ENCODE data around the gene DLK2.

Gene DLK2

DNA sequence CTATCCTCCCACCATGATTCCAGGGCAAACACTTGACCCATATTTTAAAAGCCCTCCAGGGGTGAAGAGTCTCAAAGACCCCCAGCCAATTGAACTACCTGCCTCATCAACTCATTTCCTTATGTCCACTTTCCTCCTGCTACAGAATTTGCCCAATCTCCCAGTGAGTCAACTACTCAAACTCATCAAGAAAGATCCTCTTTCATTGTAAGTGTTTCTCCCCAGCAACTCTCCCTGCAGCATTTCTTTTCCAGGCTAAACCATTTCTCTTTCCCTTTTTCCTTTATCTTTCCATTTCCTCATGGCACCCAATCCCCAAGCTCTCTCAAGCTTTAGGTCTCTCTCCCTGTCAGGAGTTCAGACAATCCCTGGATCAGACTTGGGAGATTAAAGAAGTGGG is 1.5 kb downstream of the DLK2 start:
- DNase-seq (ENCODE audit: low spot score): no peak

DNA sequence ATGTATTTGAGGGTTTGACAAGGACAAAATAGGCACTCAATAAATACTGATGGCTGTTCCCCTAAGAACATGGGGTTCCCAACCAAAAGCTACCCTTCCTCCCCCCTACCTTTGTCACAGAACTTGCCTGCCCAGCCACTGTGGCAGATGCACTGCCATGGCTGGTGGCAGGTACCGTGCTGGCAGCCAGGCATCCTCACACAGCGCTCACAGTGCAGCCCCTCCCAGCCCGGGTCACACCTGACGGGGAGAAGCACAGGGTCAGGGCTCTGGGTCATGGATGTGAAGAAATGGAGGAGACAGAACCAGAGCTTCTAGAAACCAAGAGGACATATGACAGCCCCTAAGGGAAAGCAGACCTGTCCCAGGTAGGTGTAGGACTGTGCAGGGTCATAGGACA is 2.5 kb downstream of the DLK2 start:
- no peak for DNase-seq (ENCODE audit: low spot score)

DNA sequence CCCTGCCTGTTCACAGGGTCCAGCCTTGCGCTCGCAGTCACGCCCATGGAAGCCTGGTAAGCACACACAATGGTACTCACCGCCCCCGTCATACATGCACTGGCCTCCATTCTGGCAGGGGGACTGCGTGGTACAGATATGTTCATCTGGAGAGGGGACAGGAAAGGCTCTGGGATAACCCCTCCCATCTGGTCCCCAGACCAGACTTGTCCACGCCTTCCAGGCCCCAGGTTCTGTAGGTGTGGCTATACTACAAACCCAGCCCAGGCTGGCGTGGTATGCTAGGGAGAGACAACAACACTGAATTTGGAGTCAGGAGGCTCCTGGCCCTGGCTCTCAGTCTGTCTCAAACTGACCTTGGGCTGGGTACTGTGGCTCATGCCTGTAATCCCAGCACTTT is 3.4 kb downstream of the DLK2 start:
- no peak for DNase-seq (ENCODE audit: low spot score)

DNA sequence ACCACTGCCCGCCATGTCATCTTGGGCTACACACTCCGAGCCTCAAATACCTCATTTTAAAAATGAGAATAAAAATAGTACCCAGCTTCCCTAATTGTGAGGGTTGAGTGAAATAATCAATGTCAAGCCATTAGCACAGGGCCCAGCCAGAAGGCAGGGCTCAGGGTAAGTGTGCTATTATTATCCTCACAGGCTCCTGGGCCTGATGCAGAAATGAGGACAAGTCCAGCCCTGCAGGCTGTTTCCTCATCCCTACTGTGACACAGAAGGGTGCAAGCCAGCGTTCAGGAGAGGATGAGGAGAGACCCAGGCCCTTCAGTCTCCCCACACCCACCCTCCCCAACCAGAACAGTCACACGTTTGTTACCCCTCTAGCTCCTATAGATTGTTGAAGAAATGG is 4.0 kb downstream of the DLK2 start:
- no peak for DNase-seq (ENCODE audit: low spot score)

DNA sequence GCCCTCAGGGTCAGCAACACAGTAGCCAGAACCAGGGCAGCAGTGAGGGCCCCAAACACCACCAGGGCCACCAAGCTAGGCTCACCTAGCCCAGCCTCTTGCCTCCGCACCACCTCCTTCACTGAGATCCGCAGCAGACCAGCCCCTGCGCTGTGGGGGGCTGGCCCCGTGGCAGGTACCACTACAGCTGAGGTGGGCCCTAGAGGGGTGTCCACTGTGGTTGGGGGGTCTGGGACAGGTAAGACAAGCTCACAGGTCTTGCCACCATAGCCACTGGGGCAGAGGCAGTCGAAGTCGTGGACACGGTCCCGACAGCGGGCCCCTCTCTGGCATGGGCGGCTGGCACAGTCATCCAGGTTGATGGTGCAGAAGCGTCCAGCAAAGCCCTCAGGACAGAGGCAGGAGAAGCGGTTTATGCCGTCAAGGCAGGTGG is 4.6 kb downstream of the DLK2 start:
- DNase-seq (ENCODE audit: low spot score): no peak

DNA sequence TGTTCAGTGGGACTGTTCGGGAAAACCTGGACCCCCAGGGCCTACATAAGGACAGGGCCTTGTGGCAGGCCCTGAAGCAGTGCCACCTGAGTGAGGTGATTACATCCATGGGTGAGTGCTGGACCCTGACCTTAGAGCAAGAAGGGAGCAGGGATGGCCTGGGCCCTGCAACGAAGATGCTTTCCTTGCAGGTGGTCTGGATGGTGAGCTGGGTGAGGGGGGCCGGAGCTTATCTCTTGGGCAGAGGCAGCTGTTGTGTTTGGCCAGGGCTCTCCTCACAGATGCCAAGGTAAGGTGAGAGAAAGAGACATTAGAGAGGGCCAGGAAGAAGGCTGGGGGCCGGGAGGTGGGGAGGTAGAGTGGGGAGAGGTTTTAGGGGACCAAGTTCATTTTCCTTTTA is 6.4 kb downstream of the DLK2 start:
- DNase-seq (ENCODE audit: low spot score): no peak

DNA sequence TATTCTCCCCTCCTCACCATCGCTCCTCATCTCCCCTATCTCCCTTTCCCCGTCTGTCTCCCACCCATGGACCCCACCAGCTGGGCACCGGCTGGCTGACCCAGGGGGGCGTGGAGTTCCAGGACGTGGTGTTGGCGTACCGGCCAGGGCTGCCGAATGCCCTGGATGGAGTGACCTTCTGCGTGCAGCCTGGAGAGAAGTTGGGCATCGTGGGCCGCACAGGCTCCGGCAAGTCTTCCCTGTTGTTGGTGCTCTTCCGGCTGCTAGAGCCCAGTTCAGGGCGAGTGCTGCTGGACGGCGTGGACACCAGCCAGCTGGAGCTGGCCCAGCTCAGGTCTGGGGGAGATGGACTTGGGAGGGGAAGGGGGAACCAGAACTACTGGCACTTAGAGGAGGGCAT is 7.7 kb downstream of the DLK2 start:
- DNase-seq (ENCODE audit: low spot score): no peak

DNA sequence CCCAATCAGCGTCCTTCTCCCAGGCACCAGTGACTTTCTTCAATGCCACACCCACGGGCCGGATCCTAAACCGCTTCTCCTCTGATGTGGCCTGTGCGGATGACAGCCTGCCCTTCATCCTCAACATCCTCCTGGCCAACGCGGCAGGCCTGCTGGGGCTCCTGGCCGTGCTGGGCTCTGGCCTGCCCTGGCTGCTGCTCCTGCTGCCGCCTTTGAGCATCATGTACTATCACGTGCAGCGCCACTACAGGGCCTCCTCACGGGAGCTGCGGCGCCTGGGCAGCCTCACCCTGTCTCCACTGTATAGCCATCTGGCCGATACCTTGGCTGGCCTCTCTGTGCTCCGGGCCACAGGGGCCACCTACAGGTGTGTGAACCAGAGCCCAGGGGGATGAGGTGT is 9.8 kb downstream of the DLK2 start:
- DNase-seq (ENCODE audit: low spot score): no peak

DNA sequence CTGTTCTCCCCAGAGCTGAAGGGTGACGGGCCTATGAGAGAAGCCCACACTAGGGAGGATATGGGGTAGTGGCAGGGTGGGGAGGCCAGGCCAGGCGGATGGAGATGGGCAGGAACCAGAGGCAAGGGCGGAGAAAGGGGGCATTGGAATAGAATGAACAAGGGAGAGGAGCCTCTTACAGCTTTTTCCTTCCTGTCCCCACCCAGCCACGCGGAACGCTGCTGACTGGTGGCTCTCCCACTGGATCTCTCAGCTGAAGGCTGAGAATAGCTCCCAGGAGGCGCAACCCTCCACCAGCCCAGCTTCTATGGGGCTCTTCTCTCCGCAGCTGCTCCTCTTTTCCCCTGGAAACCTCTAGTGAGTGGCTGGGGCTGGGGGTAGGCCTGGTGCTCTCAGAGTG is 10.8 kb downstream of the DLK2 start:
- DNase-seq (ENCODE audit: low spot score): no peak

DNA sequence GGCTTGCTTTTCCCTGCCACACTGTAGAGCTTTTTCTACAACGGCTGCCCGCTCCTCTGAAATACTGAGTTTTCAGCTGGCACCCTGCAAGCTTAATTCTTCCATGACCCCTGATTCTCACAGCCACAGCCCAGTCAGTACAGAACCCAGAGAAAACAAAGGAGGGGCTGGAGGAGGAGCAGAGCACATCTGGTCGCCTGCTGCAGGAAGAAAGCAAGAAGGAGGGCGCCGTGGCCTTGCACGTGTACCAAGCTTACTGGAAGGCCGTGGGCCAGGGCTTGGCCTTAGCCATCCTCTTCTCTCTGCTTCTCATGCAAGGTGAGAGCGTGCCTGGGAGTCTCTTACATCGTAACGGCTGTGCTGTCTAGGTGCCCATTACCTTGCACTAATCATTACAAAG is 11.3 kb downstream of the DLK2 start:
- no peak for DNase-seq (ENCODE audit: low spot score)

DNA sequence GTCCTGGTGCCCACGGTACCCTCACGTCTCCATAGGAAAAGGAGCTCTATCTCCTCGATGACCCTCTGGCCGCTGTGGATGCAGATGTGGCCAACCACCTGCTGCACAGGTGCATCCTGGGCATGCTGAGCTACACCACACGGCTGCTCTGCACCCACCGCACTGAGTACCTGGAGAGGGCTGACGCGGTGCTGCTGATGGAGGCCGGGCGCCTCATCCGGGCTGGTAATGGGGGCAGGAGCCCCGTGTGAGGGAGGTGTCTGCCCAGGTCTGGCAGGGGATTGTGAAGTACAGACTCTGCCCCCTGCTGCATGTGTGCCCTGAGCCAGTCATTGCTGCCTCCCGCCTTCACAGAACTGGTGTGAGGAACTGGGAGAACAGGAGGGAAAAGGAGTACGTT is 12.4 kb downstream of the DLK2 start:
- DNase-seq (ENCODE audit: low spot score): no peak

DNA sequence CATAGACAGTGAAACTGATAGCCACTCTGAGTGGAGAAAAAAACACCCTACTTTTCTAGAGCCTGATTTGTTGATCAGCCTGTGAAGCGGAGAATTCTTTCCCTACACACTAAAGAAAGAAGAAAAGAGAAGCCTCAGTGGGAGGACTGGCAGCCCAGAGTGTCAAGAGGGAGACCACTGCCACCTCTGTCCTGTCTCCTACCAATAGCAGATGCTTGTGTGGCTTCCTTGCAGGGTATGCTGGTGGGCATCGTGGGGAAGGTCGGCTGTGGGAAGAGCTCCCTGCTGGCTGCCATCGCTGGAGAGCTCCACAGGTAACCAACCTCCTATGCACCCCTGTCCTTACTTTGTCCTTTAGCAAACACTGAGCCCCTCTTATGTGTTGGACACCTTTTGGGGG is 17.6 kb downstream of the DLK2 start:
- DNase-seq (ENCODE audit: low spot score): no peak

DNA sequence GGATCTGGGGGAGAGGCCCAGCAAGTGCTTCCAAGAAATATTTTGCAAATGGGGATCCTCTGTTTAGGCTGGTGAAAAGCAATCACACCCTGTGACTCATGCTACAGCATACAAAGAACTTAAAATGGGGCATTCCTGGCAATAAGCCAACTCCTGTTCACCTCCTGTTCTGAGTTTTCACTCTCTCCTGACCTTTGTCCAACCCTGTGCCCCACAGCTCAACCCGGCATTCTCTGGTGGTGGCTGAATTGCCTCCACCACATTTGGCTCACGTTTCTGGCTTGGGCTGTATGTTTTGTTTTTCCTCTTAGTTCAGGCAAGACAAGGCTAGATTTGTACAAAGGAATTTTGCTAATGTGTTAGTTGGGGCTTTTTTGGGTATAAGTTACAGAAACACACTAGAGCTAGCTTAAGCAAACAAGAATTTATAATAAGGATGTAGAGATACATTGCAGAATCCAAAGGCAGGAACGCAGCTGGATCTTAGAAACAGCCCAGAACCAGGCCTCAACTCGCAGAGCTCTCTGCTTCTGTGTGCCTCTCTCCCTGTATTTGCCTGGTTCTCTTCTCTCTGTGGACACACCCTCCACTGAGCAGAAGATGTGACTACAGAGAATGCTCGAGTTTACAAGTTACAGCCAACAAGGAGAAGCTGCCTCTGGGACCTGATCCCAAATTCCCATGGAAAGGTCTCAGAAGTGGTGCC is 18.6 kb downstream of the DLK2 start:
- DNase-seq (ENCODE audit: low spot score): no peak

DNA sequence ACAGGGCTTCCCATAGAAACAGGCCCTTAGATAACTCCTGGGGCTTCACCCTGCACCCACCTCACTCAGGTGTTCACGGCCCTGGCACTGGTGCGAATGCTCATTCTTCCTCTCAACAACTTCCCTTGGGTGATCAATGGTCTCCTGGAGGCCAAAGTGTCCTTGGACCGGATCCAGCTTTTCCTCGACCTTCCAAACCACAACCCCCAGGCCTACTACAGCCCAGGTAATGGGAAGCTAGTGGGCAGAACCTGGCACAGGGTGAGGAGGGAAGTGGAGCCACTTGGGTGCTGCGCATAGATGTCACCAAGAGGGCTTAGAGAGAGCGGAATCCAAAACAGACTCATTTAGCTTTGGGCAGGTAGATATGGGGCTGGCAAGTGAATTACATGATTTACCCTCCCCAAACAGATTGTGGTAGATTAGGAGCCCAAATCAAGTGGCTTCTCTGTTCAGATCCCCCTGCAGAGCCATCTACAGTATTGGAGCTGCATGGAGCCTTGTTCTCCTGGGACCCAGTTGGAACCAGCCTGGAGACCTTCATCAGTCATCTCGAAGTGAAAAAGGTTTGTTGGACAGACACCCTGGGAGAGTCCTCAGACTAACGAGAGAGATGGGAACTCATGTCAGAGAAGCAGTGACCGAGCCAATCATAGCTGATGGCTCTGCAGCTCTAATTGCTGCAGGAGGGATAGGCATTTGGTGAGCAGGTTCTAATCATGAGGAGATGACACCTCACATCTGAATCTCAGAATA is 19.5 kb downstream of the DLK2 start:
- no peak for DNase-seq (ENCODE audit: low spot score)

DNA sequence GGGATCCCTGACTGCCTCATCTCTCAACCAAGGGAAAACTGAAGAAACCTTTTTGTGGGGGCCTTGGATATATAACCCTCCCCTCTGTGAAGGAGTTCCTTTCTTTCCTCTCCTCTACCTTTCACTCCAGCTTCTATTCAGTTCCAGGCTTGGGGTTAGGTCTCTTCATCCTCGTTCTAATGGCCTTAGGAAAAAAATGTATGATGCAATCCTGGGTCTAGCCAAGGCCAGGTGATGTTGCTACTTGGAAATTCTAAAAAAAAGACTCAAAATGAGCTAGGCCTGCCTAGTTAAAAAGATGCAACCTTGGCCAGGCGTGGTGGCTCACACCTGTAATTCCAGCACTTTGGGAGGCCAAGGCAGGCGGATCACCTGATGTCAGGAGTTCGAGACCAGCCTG is 20.4 kb downstream of the DLK2 start:
- no peak for DNase-seq (ENCODE audit: low spot score)

DNA sequence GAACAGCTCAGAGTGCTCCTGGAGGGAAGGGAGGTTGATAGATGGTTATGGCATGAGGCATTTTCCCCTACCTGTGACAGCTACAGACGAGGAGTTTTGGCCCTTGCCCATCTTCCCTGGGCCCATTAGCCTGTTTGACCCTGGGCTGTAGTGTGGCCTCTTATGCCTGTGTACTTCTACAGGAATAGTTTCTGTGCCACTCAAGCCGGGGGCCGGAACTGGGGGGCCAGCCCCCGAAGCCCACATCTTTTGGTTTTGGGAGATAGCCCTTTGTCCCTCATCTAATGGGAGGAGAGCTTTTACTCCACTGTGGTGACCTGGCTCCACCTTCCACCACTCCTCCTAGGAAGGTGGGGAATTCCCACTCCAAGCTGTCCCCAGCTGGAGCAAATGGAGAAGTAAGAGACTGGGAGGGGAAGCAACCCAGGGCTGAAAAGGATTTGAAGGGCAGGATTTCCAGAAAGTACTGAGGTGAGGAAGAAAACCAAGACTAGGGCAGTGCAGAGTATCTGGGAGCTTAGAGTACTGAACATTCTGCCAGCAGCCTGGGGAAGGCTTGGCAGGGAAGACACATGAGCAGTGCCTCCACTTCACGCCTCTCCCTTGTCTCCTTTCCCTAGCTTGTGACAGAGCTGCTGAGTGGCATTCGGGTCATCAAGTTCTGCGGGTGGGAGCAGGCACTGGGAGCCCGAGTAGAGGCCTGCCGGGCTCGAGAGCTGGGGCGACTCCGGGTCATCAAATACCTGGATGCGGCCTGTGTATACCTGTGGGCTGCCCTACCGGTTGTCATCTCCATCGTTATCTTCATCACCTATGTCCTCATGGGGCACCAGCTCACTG is 21.1 kb downstream of the DLK2 start:
- DNase-seq (ENCODE audit: low spot score): no peak

DNA sequence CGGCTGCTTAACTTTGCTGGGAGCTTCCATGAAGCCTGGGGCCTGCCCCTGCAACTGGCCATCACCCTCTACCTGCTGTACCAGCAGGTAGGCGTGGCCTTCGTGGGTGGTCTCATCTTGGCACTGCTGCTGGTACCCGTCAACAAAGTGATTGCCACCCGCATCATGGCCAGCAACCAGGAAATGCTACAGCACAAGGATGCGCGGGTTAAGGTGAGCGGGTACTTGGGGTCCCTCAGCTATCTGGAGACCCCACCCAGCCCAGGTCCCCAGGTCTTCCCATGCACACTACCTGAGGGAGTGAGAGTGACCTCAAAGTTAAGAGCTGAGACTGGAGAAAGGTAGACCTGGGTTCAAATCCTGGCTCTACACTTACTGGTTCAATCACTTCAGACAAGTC is 22.2 kb downstream of the DLK2 start:
- DNase-seq (ENCODE audit: low spot score): no peak

DNA sequence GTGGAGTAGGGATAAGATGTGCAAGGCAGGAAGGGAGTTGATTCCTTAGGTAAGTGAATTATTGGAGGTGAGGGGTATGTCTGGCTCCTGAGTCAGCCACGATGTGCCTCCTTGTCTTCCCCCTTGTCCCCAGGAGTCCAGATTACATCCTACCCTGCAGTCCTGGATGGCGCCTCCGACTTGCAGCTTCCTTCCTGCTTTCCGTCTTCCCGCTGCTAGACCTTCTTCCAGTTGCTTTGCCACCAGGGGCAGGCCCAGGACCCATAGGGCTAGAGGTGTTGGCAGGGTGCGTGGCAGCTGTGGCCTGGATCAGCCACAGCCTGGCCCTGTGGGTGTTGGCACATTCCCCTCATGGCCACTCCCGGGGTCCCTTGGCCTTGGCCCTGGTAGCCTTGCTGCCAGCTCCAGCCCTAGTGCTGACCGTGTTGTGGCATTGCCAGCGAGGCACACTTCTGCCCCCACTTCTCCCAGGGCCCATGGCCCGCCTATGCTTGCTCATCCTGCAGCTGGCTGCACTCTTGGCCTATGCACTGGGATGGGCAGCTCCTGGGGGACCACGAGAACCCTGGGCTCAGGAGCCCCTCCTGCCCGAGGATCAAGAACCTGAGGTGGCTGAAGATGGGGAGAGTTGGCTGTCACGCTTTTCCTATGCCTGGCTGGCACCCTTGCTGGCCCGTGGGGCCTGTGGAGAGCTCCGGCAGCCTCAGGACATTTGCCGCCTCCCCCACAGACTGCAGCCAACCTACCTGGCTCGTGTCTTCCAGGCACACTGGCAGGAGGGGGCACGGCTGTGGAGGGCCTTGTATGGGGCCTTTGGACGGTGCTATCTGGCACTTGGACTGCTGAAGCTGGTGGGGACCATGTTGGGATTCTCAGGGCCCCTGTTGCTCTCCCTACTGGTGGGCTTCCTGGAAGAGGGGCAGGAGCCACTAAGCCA is 23.1 kb downstream of the DLK2 start:
- DNase-seq (ENCODE audit: low spot score): no peak

DNA sequence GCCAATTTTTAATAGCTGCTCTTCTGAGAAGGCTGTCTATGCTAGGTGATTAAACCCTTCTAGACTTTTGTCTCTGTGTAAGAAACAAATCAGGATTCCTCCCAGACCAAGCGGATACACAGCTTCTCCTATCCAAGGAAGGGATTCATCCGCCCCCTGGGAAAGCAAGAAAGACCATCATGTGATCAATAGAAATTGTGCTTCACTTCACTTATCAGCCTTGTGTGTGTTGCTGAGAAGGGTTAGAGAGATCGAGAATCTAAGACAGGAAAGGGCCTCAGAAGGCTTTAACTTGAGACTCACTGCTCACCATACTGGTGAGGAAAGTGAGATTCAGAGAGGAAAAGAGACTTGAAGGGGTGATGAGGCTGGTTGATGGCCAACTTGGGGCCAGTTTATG is 26.5 kb downstream of the DLK2 start:
- DNase-seq (ENCODE audit: low spot score): peak; percentile 5

DNA sequence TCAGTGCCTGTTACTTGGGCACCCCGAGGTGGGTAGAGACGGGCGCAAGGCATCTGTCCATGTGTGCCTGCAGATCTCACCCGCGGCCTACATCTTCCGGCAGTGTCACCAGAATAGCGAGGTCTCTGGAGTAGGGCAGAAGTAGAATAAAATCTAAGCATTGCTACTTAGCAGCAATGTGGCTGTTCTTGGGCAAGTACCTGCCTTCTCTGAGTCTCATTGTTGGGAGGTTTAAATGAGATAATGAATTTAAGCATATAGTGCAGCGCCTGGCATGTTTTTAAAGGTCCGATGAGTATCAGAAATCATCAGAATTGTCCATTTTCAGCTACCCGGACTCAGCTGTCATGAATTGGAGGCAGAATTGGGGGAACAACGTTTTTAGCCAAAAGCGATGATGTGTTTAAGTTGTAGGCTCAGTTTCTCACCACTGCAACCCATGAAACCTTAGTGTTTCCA is 27.2 kb downstream of the DLK2 start:
- DNase-seq (ENCODE audit: low spot score): peak; percentile 4

DNA sequence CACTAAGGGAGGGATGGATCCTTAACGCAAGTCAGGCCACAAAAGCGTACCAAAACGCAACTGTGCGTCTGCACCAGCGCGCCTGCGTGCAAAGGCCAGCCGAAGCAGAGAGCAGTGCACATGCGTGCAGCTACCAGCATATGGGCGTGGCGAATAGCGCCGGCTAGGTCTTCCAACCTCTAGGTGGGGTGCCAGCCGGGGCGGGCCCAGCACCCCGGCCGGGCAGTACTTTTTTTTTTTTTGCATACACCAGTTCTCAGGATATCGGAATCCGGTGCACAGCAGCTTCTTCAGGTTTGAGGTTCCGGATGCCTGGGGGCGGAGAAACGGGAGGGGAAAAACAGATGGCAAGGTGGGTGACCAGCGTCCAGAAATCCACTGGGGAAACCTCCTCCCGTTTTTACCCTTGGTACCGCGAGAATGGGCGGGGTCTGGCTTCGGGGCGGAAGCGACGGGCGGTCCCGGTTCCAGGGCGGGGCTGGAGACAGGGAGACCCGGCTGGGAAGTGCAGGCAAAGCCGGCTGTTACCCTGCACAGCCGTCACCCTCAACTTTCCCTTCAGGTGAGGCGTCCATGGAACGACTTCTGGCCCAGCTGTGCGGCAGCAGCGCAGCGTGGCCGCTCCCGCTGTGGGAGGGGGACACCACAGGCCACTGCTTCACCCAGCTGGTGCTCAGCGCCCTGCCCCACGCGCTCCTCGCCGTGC is 27.8 kb downstream of the DLK2 start, which contains the start of gene ABCC10:
TSS of gene ABCC10 (plus strand) at position 136 of the 706 bp plus-strand sequence. CDS start at position 574, 438 bp downstream.
- DNase-seq (ENCODE audit: low spot score): peak; percentile 94
